ENCODE data around the gene GDPD5. TPM values are rescaled to one million over a fixed set of nuclear protein-coding genes. Genes with fewer than 3 reads are reported as not detected.

GDPD5 gene
- total RNA-seq, 3 donors from 2014 or later = 5.4 to 10.9 (median 9.8) TPM

DNA sequence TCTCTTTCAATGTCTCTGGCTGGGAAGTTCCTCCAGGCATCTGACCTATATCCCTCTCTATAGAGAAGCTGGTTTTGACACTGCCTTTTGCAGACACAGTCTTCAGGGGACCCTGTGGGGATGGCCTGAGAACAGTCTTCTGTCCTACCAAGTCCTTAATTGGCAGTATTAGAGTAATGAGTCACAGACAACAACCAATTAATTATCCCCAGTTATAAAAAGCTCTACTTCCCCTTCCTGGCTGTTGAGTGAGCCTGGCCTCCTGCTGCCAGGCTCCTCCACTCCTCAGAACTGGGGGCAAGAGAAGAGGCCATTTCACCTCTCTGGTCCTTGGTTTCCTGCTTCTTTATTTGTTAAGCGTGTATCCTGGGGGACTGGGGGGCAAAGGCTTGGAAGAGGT, 51.5 kb downstream of the GDPD5 start:
- DNase-seq (no peak), ATAC-seq (no peak)
- Mint-ChIP-seq H3K36me3 (ENCODE audit: insufficient read depth) (peaks cover 3% of the 10 kb centered on the region), H3K9me3 (no peaks in the 10 kb centered on the region), H3K4me1 (ENCODE audit: low read depth) (peaks cover 20% of the 10 kb centered on the region), H3K27me3 (ENCODE audit: low read depth) (no peaks in the 10 kb centered on the region), H3K4me3 (no peak overlapping the region)

GRCh38 chr11:75473684-75474083, 52.1 kb downstream of the GDPD5 start:
- Mint-ChIP-seq H3K27me3 (ENCODE audit: low read depth) (no peaks in the 10 kb centered on the region), H3K36me3 (ENCODE audit: insufficient read depth) (peaks cover 3% of the 10 kb centered on the region), H3K4me3 (no peak overlapping the region), H3K4me1 (ENCODE audit: low read depth) (peaks cover 20% of the 10 kb centered on the region), H3K9me3 (no peaks in the 10 kb centered on the region)
- ATAC-seq (no peak), DNase-seq (no peak)

DNA sequence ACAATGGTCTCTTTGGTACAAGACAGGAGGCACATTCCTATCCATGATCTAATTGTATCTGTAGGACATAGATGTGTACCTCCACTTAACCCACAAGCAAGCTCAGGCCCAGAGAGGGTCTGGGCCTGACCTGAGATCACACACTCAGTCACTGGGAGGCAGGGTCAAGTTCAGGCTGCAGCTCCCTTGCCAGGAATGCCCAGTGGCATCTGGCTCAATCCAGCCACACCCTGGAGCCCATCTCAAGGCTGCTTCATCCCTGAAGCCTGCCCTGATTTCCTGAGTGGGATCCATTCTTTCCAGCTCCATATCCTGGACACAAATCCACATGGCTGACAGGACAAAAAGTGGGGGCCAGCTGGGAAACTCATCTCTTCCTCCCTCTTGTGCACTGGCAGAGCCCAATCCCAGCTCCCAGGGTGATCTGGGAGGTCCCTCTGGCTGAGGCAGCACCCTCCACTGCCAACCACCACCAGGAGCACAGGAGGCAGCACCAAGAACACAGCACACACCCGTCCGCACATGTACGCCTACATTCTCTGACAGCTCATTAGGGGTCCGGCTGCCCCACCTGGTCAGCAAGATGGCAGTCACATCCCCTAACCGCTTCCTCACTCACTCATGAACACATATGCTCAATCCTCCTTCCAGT, 53.5 kb downstream of the GDPD5 start:
- H3K4me3 Mint-ChIP-seq = no peak overlapping the region
- no peak for DNase-seq
- peaks cover 18% of the 10 kb centered on the region for H3K4me1 Mint-ChIP-seq (ENCODE audit: low read depth)
- H3K27me3 Mint-ChIP-seq (ENCODE audit: low read depth) = no peaks in the 10 kb centered on the region
- H3K9me3 Mint-ChIP-seq = no peaks in the 10 kb centered on the region
- no peak for ATAC-seq
- peaks cover 3% of the 10 kb centered on the region for H3K36me3 Mint-ChIP-seq (ENCODE audit: insufficient read depth)

DNA sequence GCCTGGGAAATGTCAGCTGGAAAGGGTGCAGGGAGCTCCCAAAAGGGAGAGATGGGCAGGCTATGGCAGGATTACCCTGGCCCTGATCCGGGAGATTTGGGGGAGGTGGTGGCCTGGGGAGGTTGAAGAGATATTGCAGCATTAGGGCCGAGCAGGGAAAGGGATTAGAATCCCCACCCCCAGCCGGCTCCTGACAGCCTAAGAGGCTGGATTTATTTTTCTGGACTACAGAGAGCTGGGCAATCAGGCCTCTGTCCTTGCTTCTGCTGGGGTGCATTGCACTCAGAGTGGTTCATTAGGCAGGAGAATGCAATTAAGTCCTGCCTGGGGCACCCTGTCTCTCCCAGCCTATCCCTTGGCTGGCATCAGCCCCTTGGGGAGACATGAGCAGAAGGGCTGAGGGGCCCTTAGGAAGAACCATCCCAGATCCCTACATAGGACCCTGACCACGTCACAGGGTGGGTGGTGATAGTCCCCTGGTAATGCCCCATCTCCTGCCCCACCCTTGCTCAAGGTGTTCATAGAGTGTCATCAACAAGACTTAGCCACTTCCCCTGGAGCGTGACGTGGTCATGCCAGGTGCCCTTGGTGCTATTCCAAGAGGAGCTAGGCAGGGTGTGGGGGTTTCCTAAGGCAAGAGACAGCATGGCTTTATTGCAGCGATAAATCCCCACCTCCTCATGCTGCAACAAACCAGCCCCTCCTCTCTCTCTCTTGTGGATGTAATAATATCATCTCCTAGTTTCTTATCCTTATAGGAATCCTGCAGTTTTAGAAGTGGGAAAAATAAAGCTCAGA, 54.4 kb downstream of the GDPD5 start:
- DNase-seq (no peak), ATAC-seq (no peak)
- Mint-ChIP-seq H3K9me3 (no peaks in the 10 kb centered on the region), H3K36me3 (ENCODE audit: insufficient read depth) (peaks cover 3% of the 10 kb centered on the region), H3K27me3 (ENCODE audit: low read depth) (no peaks in the 10 kb centered on the region), H3K4me1 (ENCODE audit: low read depth) (peaks cover 17% of the 10 kb centered on the region), H3K4me3 (no peak overlapping the region)

GRCh38 chr11:75470476-75471080, 55.2 kb downstream of the GDPD5 start:
- peaks cover 3% of the 10 kb centered on the region for H3K36me3 Mint-ChIP-seq (ENCODE audit: insufficient read depth)
- no peak for DNase-seq
- no peak overlapping the region for H3K4me3 Mint-ChIP-seq

DNA sequence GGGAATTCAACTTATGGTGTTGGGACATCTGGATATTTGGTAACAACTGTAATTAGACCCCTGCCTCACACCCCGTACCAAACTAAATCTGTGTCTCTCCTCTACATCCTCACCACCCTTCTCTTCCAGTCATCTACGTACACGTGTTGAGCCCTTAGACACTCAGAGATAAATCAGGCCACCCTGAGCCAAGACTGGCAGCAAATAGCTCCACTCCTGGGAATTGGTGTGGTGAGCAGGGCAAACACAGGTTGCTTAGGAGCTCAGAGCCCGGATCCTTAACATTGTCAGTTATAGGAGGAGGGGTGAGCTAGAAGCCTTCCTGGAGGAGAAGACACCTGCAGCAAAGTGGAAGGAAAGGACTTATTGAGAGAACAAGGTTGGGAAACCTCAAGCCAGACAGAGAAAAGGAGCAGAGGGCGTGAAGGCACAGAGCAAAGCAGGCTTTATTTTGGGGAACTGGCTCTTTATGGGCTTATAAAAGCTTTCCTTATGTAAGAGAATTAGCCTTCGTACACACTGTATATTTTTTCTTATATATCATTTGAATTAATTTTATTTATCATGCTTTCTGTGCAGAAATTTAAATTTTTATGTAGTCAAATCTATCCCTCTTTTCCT, 55.8 kb downstream of the GDPD5 start:
- DNase-seq (no peak), ATAC-seq (no peak)
- Mint-ChIP-seq H3K4me3 (no peak overlapping the region), H3K9me3 (no peaks in the 10 kb centered on the region), H3K36me3 (ENCODE audit: insufficient read depth) (peaks cover 3% of the 10 kb centered on the region), H3K27me3 (ENCODE audit: low read depth) (no peaks in the 10 kb centered on the region), H3K4me1 (ENCODE audit: low read depth) (peaks cover 3% of the 10 kb centered on the region)

More at GRCh38 chr11:75470476-75471080, 55.2 kb downstream of the GDPD5 start:
- ATAC-seq = no peak
- no peaks in the 10 kb centered on the region for H3K27me3 Mint-ChIP-seq (ENCODE audit: low read depth)
- no peaks in the 10 kb centered on the region for H3K9me3 Mint-ChIP-seq
- H3K4me1 Mint-ChIP-seq (ENCODE audit: low read depth) = peaks cover 10% of the 10 kb centered on the region

GRCh38 chr11:75468534-75469340, 57.0 kb downstream of the GDPD5 start:
- Mint-ChIP-seq H3K4me3 (no peak overlapping the region), H3K4me1 (ENCODE audit: low read depth) (no peaks in the 10 kb centered on the region)

DNA sequence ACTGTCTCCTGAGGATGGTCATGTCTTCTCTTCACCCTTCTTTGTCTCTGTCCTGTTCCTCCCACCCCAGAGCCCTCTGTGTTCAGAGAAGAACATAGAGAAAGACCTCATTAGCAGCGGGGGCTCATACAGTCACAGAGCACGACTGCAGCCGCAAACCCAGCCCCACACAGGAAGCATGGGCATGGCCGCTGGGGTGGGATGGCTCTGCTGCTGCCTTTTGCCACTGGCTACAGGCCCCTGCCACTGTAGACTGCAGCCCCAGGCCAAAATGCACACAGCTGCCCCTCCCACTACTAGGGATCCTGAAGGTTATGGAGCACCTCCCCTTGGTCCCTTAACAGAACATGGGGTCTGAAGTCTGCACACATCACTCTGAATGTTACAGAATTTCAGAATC, 57.9 kb downstream of the GDPD5 start:
- Mint-ChIP-seq H3K9me3 (no peaks in the 10 kb centered on the region), H3K27me3 (ENCODE audit: low read depth) (no peaks in the 10 kb centered on the region), H3K36me3 (ENCODE audit: insufficient read depth) (peaks cover 3% of the 10 kb centered on the region), H3K4me1 (ENCODE audit: low read depth) (no peaks in the 10 kb centered on the region), H3K4me3 (no peak overlapping the region)
- no peak for ATAC-seq
- no peak for DNase-seq

More at GRCh38 chr11:75468534-75469340, 57.0 kb downstream of the GDPD5 start:
- peaks cover 3% of the 10 kb centered on the region for H3K36me3 Mint-ChIP-seq (ENCODE audit: insufficient read depth)
- no peaks in the 10 kb centered on the region for H3K9me3 Mint-ChIP-seq
- no peaks in the 10 kb centered on the region for H3K27me3 Mint-ChIP-seq (ENCODE audit: low read depth)
- no peak for DNase-seq
- no peak for ATAC-seq

- DNase-seq (no peak), ATAC-seq (no peak)
- Mint-ChIP-seq H3K4me3 (no peak overlapping the region), H3K36me3 (ENCODE audit: insufficient read depth) (no peaks in the 10 kb centered on the region), H3K4me1 (ENCODE audit: low read depth) (no peaks in the 10 kb centered on the region), H3K27me3 (ENCODE audit: low read depth) (no peaks in the 10 kb centered on the region), H3K9me3 (no peaks in the 10 kb centered on the region)
Observed at GRCh38 chr11:75467311-75467710, 58.4 kb downstream of the GDPD5 start.

DNA sequence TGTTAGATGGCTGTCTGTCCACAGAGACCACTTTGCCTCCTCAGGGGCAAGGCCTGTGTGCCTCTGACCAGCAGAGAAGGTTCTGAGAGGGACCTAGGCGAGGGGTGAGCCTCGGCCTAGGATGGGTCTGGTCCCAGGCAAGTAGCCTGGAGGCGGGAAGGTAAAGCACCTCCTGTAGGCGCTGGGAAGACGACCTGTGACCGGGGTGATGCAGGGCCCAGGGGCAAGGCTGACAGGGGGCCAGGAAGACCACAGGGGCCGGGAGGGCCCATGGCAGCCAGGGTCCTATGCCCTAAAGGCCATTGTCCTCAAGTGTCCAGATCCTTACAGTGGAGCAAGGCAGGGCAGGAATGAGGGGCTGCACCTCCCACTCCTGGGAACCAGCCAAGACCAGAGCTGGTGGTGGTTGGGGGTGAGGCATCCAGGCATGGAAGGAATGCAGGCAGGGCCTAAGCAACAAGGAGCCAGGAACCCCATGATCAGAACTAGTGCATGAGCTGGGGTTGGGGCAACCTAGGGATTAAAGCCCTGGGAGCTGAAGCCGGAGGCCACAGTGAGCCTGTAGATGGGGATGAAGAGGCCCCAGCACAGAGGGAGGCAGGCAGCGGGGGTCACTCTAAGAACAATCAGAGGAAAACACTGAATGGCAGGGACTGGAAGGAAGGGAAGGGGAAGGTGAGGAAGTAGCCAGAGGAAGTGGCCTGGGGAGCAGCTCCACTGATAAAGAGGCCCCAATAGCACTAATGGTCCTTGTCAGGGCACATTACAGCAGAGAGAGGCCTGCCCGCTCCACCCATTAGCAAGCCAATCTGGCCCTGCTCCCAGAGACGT, 59.8 kb downstream of the GDPD5 start:
- H3K36me3 Mint-ChIP-seq (ENCODE audit: insufficient read depth) = no peaks in the 10 kb centered on the region
- no peaks in the 10 kb centered on the region for H3K27me3 Mint-ChIP-seq (ENCODE audit: low read depth)
- ATAC-seq (no peak), DNase-seq (no peak)
- H3K9me3 Mint-ChIP-seq = no peaks in the 10 kb centered on the region
- H3K4me3 Mint-ChIP-seq = no peak overlapping the region
- no peaks in the 10 kb centered on the region for H3K4me1 Mint-ChIP-seq (ENCODE audit: low read depth)

DNA sequence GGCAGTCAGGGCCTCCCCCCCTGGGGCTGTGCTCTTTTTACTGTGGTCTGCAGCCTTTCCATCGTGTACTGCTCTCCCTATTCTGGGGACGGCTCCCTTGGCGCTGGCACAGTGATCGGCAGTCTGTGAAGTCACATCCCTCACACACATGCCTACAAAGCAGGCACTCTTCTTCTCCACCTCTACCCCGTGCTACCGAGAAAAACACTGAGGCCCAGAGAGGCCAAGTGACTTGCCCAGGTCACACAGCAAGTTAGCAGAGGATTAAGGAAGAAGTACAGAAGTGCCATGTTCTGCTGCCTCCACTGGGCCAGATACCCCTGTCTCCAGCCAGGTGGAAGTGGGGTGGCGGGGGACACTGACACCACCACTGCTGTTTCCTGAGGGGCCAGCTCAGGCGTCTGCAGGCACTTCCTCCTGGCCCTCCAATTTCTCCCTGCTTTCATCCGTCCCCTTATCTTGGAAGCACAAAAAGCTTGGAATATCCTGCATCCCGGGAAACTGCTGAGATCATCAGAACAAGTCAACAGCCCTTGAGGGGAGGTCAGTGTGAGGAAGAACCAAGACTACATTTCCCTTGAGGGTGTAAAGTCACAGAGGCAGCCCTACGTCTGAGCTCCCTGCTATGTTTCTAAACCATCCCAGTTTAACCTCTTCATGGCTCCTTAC, 62.5 kb downstream of the GDPD5 start:
- H3K9me3 Mint-ChIP-seq = no peaks in the 10 kb centered on the region
- no peaks in the 10 kb centered on the region for H3K36me3 Mint-ChIP-seq (ENCODE audit: insufficient read depth)
- peak in 1 of 2 donors; percentile 14 for ATAC-seq
- no peaks in the 10 kb centered on the region for H3K4me1 Mint-ChIP-seq (ENCODE audit: low read depth)
- no peak for DNase-seq
- no peaks in the 10 kb centered on the region for H3K27me3 Mint-ChIP-seq (ENCODE audit: low read depth)
- H3K4me3 Mint-ChIP-seq = no peak overlapping the region

DNA sequence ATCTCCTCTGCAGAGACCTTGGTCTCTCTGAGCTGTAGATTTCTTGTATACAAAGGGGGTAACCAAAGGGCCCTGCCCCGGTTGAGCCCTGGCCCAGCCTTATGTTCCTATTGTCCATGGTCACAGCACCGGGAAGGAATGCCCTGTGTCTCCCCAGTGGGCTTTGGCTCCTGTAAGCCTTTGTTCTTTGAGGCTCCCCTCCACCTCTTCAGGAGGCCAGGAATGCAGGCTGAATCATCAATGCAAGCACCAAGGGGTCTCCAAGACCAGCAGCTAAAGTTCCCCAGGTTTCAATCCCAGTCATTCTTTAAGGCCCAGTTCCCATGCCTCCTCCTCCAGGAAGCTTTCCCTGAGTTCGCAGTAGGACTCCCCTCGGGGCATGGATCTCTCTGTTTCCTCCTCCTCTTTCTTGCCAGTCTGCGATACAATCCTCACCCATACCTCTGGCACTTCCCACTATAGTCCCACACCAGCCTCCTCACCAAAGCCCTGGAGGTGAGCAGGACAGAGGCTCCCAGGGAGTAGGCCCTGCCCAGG, 63.6 kb downstream of the GDPD5 start:
- Mint-ChIP-seq H3K4me1 (ENCODE audit: low read depth) (no peaks in the 10 kb centered on the region), H3K9me3 (no peaks in the 10 kb centered on the region), H3K27me3 (ENCODE audit: low read depth) (no peaks in the 10 kb centered on the region), H3K36me3 (ENCODE audit: insufficient read depth) (no peaks in the 10 kb centered on the region), H3K4me3 (no peak overlapping the region)
- ATAC-seq (no peak), DNase-seq (no peak)

GRCh38 chr11:75461151-75461550, 64.6 kb downstream of the GDPD5 start:
- Mint-ChIP-seq H3K4me3 (no peak overlapping the region), H3K4me1 (ENCODE audit: low read depth) (no peaks in the 10 kb centered on the region), H3K9me3 (no peaks in the 10 kb centered on the region), H3K27me3 (ENCODE audit: low read depth) (no peaks in the 10 kb centered on the region), H3K36me3 (ENCODE audit: insufficient read depth) (no peaks in the 10 kb centered on the region)
- ATAC-seq (no peak), DNase-seq (no peak)
